Loucy (cell line): ENCODE data around the gene THOC6.

ENCODE experiments used
- H2AFZ ChIP-seq: fragments of 200-600 bp; sonication (generic); 2 replicates; pipeline ENCODE4 v1.6.0; 2016; ENCODE audit warnings: antibody characterized with exemption, mild to moderate bottlenecking, low read length, moderate library complexity
- H3F3A ChIP-seq: fragments of 200-600 bp; 2 replicates; pipeline ENCODE4 v1.6.0; 2016; ENCODE audit warnings: antibody characterized with exemption, low read depth, mild to moderate bottlenecking
- H3K27me3 ChIP-seq: fragments of 200-600 bp; sonication (generic); 2 replicates; pipeline ENCODE4 v1.6.1; 2014; ENCODE audit warnings: low read length, mild to moderate bottlenecking; ENCODE audit not compliant: insufficient read depth, poor library complexity, severe bottlenecking
- H3K36me3 ChIP-seq: fragments of 200-600 bp; sonication (generic); 2 replicates; pipeline ENCODE4 v1.6.1; 2016; ENCODE audit warnings: low read length; ENCODE audit not compliant: insufficient read depth
- H3K4me1 ChIP-seq: fragments of 200-600 bp; sonication (generic); 2 replicates; pipeline ENCODE4 v1.5.1; 2014; ENCODE audit warnings: low read length, mild to moderate bottlenecking; ENCODE audit not compliant: insufficient read depth, poor library complexity, severe bottlenecking
- H3K4me2 ChIP-seq: fragments of 200-600 bp; sonication (generic); 2 replicates; pipeline ENCODE4 v1.6.0; 2014; ENCODE audit warnings: antibody characterized with exemption, low read length, low read depth, mild to moderate bottlenecking; ENCODE audit not compliant: poor library complexity, severe bottlenecking
- H3K4me3 ChIP-seq: fragments of 200-600 bp; sonication (generic); 2 replicates; pipeline ENCODE4 v1.5.1; 2014; ENCODE audit warnings: low read length, mild to moderate bottlenecking, mixed read lengths; ENCODE audit not compliant: poor library complexity, severe bottlenecking
- H3K79me2 ChIP-seq: fragments of 200-600 bp; sonication (generic); 2 replicates; pipeline ENCODE4 v1.6.1; 2014; ENCODE audit warnings: low read length; ENCODE audit not compliant: insufficient read depth
- H3K9ac ChIP-seq: fragments of 200-600 bp; sonication (generic); 2 replicates; pipeline ENCODE4 v1.6.0; 2014; ENCODE audit warnings: mild to moderate bottlenecking, low read depth, low read length, moderate library complexity; ENCODE audit not compliant: poor library complexity, severe bottlenecking
- H3K9me2 ChIP-seq: fragments of 200-600 bp; sonication (generic); replicated peaks from 2 replicates; pipeline ENCODE4 v1.6.1; 2016; ENCODE audit warnings: low read depth, low read length, mixed read lengths
- H3K9me3 ChIP-seq: fragments of 200-600 bp; sonication (generic); 2 replicates; pipeline ENCODE4 v1.6.1; 2014; ENCODE audit warnings: mild to moderate bottlenecking, antibody characterized with exemption, low read length, low read depth; ENCODE audit not compliant: insufficient read depth
- H4K20me1 ChIP-seq: fragments of 200-600 bp; sonication (generic); 2 replicates; pipeline ENCODE4 v1.6.0; 2014; ENCODE audit warnings: antibody characterized with exemption, low read length, mild to moderate bottlenecking; ENCODE audit not compliant: insufficient read depth, poor library complexity, severe bottlenecking
- CTCF ChIP-seq: fragments of 200-600 bp; sonication (generic); conservative IDR thresholded peaks from 2 replicates; pipeline ENCODE4 v1.5.1; 2014; ENCODE audit warnings: mild to moderate bottlenecking, antibody characterized with exemption, low read length
- EZH2phosphoT487 ChIP-seq: fragments of 200-600 bp; IDR thresholded peaks from 2 replicates; pipeline ENCODE4 v1.6.1; 2018; ENCODE audit warnings: antibody characterized with exemption, mild to moderate bottlenecking, moderate library complexity, borderline replicate concordance

The THOC6 gene

DNA sequence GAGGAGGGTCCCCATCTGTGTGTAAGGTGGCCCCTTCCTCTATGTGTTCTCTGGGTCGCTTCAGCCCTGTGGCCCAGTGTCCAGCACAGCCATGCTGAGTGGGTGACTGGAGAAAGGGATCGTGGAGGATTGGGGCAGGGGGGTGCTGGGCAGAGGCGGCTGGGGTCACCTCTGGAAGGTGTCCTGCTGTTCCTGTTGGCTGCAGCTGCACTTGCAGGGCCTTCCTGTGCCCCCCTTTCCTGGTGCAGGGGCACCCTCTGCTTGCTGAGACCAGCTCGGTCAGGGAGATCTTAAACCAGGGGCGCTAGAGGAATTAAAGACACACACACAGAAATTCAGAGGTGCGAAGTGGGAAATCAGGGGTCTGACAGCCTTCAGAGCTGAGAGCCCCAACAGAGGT lies 52.7 kb downstream of the THOC6 start:
- H3K36me3 ChIP-seq, result no peaks in the 10 kb centered on the region
- peaks cover 5% of the 10 kb centered on the region; the same call in 1 of the 2 replicates for H3K79me2 ChIP-seq
- peaks cover 50% of the 10 kb centered on the region for H3K4me1 ChIP-seq
- peak overlapping the region; percentile 91 for H3K4me3 ChIP-seq
- H4K20me1 ChIP-seq, result no peaks in the 10 kb centered on the region
- H3K9ac ChIP-seq, result peak overlapping the region; percentile 100
- no peaks in the 10 kb centered on the region for H3K27me3 ChIP-seq
- no peaks in the 10 kb centered on the region for H3K9me3 ChIP-seq
- TF ChIP-seq CTCF (no peak), EZH2phosphoT487 (no peak)
- no peak overlapping the region for H2AFZ ChIP-seq
- no peaks in the 10 kb centered on the region for H3K9me2 ChIP-seq
- H3K4me2 ChIP-seq, result peak overlapping the region; percentile 91
- H3F3A ChIP-seq, result peaks cover 14% of the 10 kb centered on the region
